Cardiac muscle cell (in vitro differentiated cells and primary cell): ENCODE measurements around the gene SLC7A6. TPM values are rescaled to one million over a fixed set of nuclear protein-coding genes. Genes with fewer than 3 reads are reported as not detected.

Experiments used
- DNase-seq, 2 donors: peaks; one replicate each; pipeline versions ENCODE4 v3.0.0 to v3.0.0-alpha.2; 2010 to 2017; ENCODE audit warnings: low read depth in 1 of 2, low spot score in 1 of 2
- H3K27ac ChIP-seq: fragments of 200-600 bp; sonication (generic); 2 replicates; pipeline ENCODE4 v1.5.1; 2016
- H3K27me3 ChIP-seq: fragments of 200-600 bp; sonication (generic); 2 replicates; pipeline ENCODE4 v1.6.0; 2016; ENCODE audit warnings: control low read depth
- H3K36me3 ChIP-seq: fragments of 200-600 bp; sonication (generic); 2 replicates; pipeline ENCODE4 v1.5.1; 2016; ENCODE audit warnings: control low read depth
- H3K4me1 ChIP-seq: fragments of 200-600 bp; sonication (generic); 2 replicates; pipeline ENCODE4 v1.8.1; 2017; ENCODE audit warnings: low read depth, mild to moderate bottlenecking, mixed run types
- H3K4me3 ChIP-seq: fragments of 200-600 bp; sonication (generic); 2 replicates; pipeline ENCODE4 v1.5.1; 2016; ENCODE audit warnings: mild to moderate bottlenecking
- H3K9me3 ChIP-seq: fragments of 200-600 bp; sonication (generic); 2 replicates; pipeline ENCODE4 v1.5.1; 2017; ENCODE audit warnings: low read depth, mild to moderate bottlenecking, control low read depth
- polyA plus RNA-seq: library from polyadenylated mRNA; unstranded; fragments of >200 nt; fragmentation: Nextera tagmentation; extraction: Ambion mirVana; gene quantifications from 2 replicates; pipeline ENCODE4 v1.2.1, GENCODE V29; 2016
- total RNA-seq: library from RNA; depleted of rRNA; stranded (reverse); fragments of >200 nt; gene quantifications from 2 replicates; pipeline ENCODE4 v1.2.3, GENCODE V29; 2016
- TF ChIP-seq, protein P1 (sequence below): IDR thresholded peaks from 2 replicates; pipeline ENCODE4 v1.5.1; 2012; ENCODE audit warnings: low read depth, mild to moderate bottlenecking, low read length

The SLC7A6 gene
- total and polyA plus RNA-seq, 2 experiments from 2014 or later: 14.3 to 17.1 TPM

DNA sequence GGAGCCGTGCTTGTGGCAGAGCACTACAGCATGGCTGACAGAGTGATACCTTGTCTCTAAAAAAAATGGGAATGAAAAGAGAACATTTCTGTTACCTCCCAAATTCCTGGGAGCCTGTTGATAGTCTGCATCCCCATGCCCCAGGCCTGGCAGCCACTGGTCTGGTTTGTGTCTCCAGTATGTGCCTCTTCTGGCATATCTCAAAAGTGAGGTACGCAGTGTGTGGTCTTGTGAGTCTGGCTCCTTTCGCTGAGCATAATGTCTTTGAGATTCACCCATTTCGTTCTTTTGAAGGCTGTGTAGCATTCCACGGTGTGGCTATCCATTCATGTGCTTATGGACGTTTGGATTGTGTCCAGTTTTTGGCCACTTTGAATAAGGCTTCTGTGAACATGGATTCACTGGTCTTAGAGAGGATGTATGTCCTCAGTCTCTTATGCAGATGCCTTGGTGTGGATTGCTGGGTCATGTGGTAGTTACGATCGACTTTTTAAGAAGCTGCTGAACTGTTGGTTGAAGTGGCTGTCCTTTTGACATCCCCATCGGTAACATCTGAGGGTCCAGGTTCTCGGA is 85.6 kb downstream of the SLC7A6 start:
- Histone ChIP-seq H3K27ac (no peak overlapping the region), H3K4me1 (no peaks in the 10 kb centered on the region), H3K27me3 (no peaks in the 10 kb centered on the region), H3K36me3 (peaks cover 19% of the 10 kb centered on the region), H3K9me3 (no peaks in the 10 kb centered on the region), H3K4me3 (no peak overlapping the region)
- no peak for DNase-seq
- TF ChIP-seq, protein P1, sequence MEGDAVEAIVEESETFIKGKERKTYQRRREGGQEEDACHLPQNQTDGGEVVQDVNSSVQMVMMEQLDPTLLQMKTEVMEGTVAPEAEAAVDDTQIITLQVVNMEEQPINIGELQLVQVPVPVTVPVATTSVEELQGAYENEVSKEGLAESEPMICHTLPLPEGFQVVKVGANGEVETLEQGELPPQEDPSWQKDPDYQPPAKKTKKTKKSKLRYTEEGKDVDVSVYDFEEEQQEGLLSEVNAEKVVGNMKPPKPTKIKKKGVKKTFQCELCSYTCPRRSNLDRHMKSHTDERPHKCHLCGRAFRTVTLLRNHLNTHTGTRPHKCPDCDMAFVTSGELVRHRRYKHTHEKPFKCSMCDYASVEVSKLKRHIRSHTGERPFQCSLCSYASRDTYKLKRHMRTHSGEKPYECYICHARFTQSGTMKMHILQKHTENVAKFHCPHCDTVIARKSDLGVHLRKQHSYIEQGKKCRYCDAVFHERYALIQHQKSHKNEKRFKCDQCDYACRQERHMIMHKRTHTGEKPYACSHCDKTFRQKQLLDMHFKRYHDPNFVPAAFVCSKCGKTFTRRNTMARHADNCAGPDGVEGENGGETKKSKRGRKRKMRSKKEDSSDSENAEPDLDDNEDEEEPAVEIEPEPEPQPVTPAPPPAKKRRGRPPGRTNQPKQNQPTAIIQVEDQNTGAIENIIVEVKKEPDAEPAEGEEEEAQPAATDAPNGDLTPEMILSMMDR: no peak

DNA sequence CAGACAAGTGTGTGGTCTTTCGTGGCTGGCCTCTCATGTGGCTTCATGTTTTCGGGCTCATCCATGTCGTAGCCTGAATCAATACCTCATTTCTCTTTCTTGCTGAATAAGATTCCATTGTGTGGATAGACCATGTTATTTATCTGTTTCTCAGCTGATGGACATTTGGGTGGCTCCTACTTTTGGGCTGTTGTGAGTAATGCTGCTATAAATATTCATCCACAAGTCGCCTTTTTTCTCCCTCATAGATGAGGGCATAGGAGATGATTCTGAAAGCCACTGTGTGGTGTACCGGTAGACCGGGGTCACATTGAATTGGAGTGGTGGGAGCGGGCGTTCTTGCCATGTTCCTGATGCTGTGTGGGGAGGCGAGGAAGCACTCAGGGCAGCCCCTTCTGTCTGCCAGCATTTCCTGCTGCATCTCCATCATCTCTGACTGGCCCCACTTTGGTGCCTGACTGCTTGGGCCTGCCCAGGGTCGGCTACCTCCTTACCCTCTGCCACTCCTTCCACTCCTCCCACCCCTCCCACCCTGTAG is 86.6 kb downstream of the SLC7A6 start:
- no peaks in the 10 kb centered on the region for H3K9me3 ChIP-seq
- H3K36me3 ChIP-seq: peaks cover 18% of the 10 kb centered on the region
- TF ChIP-seq, protein P1: no peak
- no peak overlapping the region for H3K4me3 ChIP-seq
- no peaks in the 10 kb centered on the region for H3K4me1 ChIP-seq
- H3K27me3 ChIP-seq: no peaks in the 10 kb centered on the region
- no peak for DNase-seq
- H3K27ac ChIP-seq: no peak overlapping the region

Other genes starting within 250 kb of the SLC7A6 start
- gene DPEP2NB, start 248.6 kb upstream of the SLC7A6 start, total RNA-seq: not detected in 2 replicates
- gene DPEP2NB, start 248.6 kb upstream of the SLC7A6 start, polyA plus RNA-seq: not detected in 2 replicates
- gene DDX28, start 241.3 kb upstream of the SLC7A6 start, total RNA-seq: 20.1 and 21.8 TPM in 2 replicates
- 15.3 and 20.3 TPM in 2 replicates for gene DDX28, start 241.3 kb upstream of the SLC7A6 start, polyA plus RNA-seq
- gene DUS2, start 241.2 kb upstream of the SLC7A6 start, total RNA-seq: 18.3 and 21.3 TPM in 2 replicates
- gene DUS2, start 241.2 kb upstream of the SLC7A6 start, polyA plus RNA-seq: 29.7 and 30.0 TPM in 2 replicates
- 21.8 and 26.2 TPM in 2 replicates for gene NFATC3, start 179.2 kb upstream of the SLC7A6 start, total RNA-seq
- gene NFATC3, start 179.2 kb upstream of the SLC7A6 start, polyA plus RNA-seq: 13.6 and 16.1 TPM in 2 replicates
- gene ESRP2, start 28.4 kb upstream of the SLC7A6 start, total RNA-seq: 0.60 and 2.8 TPM in 2 replicates
- gene ESRP2, start 28.4 kb upstream of the SLC7A6 start, polyA plus RNA-seq: 1.8 and 3.1 TPM in 2 replicates
- 18.0 and 19.8 TPM in 2 replicates for gene PLA2G15, start 19.2 kb upstream of the SLC7A6 start, total RNA-seq
- 17.1 and 17.5 TPM in 2 replicates for gene PLA2G15, start 19.2 kb upstream of the SLC7A6 start, polyA plus RNA-seq
- 12.8 and 24.3 TPM in 2 replicates for gene SLC7A6OS, start 46.4 kb downstream of the SLC7A6 start, total RNA-seq
- 18.4 and 24.4 TPM in 2 replicates for gene SLC7A6OS, start 46.4 kb downstream of the SLC7A6 start, polyA plus RNA-seq
- 106 and 110 TPM in 2 replicates for gene PRMT7, start 46.5 kb downstream of the SLC7A6 start, total RNA-seq
- gene PRMT7, start 46.5 kb downstream of the SLC7A6 start, polyA plus RNA-seq: 55.8 and 56.6 TPM in 2 replicates
- 0.27 TPM in 1 of 2 replicates, not detected in the other for gene SMPD3, start 184.0 kb downstream of the SLC7A6 start, total RNA-seq
- 1.5 and 2.8 TPM in 2 replicates for gene SMPD3, start 184.0 kb downstream of the SLC7A6 start, polyA plus RNA-seq